MCF 10A (cell line): ENCODE data around the gene MORN1. TPM values are rescaled to one million over a fixed set of nuclear protein-coding genes. Genes with fewer than 3 reads are reported as not detected.

Experiments used
- BruUV-seq: library from RNA; stranded (reverse); fragments of 400-500 nt; replicated peaks from 2 replicates; lab custom pipeline; 2021; lab: Mats Ljungman, UMichigan
- CTCF ChIA-PET: fragments of 300-600 bp; sonication (Branson Sonifier 250); formaldehyde crosslinking; extraction: SDS; loops from one replicate; lab custom pipeline; 2021; ENCODE audit warnings: antibody characterized with exemption, inconsistent platforms; lab: Yijun Ruan, JAX
- POLR2A ChIA-PET: fragments of 300-600, 350-650 bp; sonication (Branson Sonifier 250); formaldehyde crosslinking; extraction: SDS; loops from one replicate; lab custom pipeline; 2020; ENCODE audit warnings: antibody characterized with exemption, inconsistent platforms; lab: Yijun Ruan, JAX
- DNase-seq: peaks from one replicate; pipeline ENCODE4 v3.0.0-alpha.2; 2018; ENCODE audit not compliant: unreplicated experiment
- H3K27ac Mint-ChIP-seq: one replicate; pipeline ENCODE4 v1.8.0; 2022; ENCODE audit warnings: mild to moderate bottlenecking, low read depth, mixed read lengths; ENCODE audit not compliant: unreplicated experiment
- H3K27me3 Mint-ChIP-seq: one replicate; pipeline ENCODE4 v1.8.0; 2022; ENCODE audit warnings: mixed read lengths; ENCODE audit not compliant: insufficient read depth, unreplicated experiment
- H3K36me3 Mint-ChIP-seq: one replicate; pipeline ENCODE4 v1.8.0; 2022; ENCODE audit warnings: mild to moderate bottlenecking, moderate library complexity, mixed read lengths; ENCODE audit not compliant: insufficient read depth, unreplicated experiment
- H3K4me1 Mint-ChIP-seq: one replicate; pipeline ENCODE4 v1.8.0; 2022; ENCODE audit warnings: mixed read lengths; ENCODE audit not compliant: insufficient read depth, unreplicated experiment
- H3K4me3 Mint-ChIP-seq: one replicate; pipeline ENCODE4 v1.8.0; 2022; ENCODE audit warnings: mild to moderate bottlenecking, moderate library complexity, mixed read lengths; ENCODE audit not compliant: unreplicated experiment
- H3K9me3 Mint-ChIP-seq: one replicate; pipeline ENCODE4 v1.8.0; 2022; ENCODE audit warnings: mixed read lengths; ENCODE audit not compliant: unreplicated experiment
- intact Hi-C: fragments of 100-400 bp; cut with micrococcal nuclease; formaldehyde crosslinking; loops from 2 replicates; pipeline ENCODE4 v1.14.1; 2022
- total RNA-seq: library from RNA; stranded (reverse); gene quantifications from 2 replicates; pipeline ENCODE4 v1.2.3, GENCODE V29; 2022
- TF ChIP-seq, protein P1 (sequence below): fragments of 200-600 bp; IDR thresholded peaks from one replicate; pipeline ENCODE4 v1.8.0; 2022; ENCODE audit warnings: antibody characterized with exemption, mild to moderate bottlenecking; ENCODE audit not compliant: unreplicated experiment

MORN1 gene
- total RNA-seq, 1 experiment from 2014 or later, result 19.4 TPM

DNA sequence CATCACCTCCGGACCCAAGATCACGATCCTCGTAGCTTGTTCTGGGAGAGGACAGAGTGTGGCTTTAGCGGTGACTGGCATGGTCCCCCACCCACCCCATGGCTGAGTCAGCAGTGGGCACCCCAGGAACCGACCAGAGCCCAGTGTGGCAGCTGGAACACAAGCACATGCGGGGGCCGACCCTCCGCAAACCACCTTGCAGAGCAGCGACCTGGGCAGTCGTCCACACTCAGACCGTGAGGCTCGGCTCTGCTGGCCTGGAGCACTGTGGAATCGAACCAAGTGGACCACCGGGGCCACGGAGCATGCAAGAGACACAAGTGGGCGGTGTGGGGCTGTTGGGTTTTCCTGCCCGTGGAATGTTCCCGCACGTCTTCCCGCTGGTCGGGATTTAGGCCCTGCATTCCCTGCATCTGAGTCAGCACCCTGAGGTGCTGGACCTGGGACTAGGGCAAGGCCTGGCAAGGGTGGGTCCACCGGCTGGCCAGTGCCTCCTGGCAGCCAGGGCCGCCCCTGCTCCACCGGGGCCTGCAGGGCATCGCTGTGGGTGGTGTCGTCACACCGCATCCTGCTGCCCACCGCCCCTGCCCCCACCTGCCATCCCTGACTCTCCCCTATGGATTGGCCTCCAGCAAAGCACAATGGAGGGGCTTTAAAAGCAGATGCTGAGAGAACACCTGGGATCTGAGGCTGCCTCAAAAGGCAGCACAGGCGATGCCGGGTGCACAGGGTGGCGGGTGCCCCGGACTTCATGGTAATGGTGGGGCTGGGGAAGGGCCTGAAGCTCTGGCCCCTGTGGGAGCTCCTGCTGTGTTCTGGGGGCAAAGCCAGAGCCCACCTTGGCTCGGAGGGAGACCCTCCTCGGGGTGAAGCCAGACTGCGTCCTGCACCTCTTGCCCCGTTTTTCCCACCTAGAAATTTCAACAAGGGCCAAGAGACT lies 18.5 kb downstream of the MORN1 start:
- Mint-ChIP-seq H3K9me3 (no peaks in the 10 kb centered on the region), H3K36me3 (peaks cover 17% of the 10 kb centered on the region), H3K4me1 (no peaks in the 10 kb centered on the region), H3K27me3 (no peaks in the 10 kb centered on the region), H3K4me3 (no peak overlapping the region), H3K27ac (no peak overlapping the region)
- DNase-seq, result peak; percentile 20
- no TSS peak for BruUV-seq
- intact Hi-C loops, result no loop called here
- CTCF ChIA-PET, result interaction anchor here (0.6 to 1.0 kb wide), 2 partner anchors 8 to 169 kb away, joined by 3 to 5 read pairs; no protein-coding TSS in a partner anchor
- POLR2A ChIA-PET, result no interaction called here
- TF ChIP-seq, protein P1, sequence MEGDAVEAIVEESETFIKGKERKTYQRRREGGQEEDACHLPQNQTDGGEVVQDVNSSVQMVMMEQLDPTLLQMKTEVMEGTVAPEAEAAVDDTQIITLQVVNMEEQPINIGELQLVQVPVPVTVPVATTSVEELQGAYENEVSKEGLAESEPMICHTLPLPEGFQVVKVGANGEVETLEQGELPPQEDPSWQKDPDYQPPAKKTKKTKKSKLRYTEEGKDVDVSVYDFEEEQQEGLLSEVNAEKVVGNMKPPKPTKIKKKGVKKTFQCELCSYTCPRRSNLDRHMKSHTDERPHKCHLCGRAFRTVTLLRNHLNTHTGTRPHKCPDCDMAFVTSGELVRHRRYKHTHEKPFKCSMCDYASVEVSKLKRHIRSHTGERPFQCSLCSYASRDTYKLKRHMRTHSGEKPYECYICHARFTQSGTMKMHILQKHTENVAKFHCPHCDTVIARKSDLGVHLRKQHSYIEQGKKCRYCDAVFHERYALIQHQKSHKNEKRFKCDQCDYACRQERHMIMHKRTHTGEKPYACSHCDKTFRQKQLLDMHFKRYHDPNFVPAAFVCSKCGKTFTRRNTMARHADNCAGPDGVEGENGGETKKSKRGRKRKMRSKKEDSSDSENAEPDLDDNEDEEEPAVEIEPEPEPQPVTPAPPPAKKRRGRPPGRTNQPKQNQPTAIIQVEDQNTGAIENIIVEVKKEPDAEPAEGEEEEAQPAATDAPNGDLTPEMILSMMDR, result no peak

DNA sequence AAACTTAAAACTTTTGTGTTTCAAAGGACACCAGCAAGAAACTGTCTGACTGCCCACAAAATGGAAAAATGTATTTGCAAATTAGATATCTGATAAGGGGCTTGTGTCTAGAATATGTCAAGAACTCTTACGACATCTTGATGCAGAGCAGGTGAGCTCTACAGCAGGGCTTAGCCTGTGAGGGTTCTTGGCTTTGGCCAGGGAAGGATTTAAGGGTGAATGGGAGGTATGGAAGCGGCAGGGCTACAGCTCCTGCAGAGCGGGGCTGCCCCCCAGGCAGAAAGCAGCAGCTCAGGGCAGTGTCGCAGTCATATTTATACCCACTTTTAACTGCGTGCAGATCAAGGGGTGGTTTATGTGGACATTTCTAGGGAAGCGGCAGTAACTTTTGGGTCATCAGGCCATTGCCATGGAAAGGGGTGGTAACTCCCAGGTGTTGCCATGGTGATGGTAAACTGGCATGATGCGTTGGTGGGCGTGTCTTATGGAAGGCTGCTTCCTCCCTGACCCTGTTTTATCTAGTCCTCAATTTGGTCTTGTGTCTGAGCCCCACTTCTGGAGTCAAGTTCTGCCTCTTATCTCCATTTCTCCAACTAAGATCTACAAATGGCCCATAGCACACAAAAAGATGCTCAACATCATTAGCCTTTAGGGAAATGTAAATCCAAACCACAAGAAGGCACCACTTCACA lies 23.2 kb downstream of the MORN1 start:
- intact Hi-C loops, result no loop called here
- CTCF ChIA-PET, result no interaction called here
- Mint-ChIP-seq H3K27ac (no peak overlapping the region), H3K36me3 (peaks cover 16% of the 10 kb centered on the region), H3K27me3 (no peaks in the 10 kb centered on the region), H3K4me3 (no peak overlapping the region), H3K9me3 (no peaks in the 10 kb centered on the region), H3K4me1 (no peaks in the 10 kb centered on the region)
- TF ChIP-seq, protein P1, result no peak
- no peak for DNase-seq
- POLR2A ChIA-PET, result no interaction called here
- no TSS peak for BruUV-seq

DNA sequence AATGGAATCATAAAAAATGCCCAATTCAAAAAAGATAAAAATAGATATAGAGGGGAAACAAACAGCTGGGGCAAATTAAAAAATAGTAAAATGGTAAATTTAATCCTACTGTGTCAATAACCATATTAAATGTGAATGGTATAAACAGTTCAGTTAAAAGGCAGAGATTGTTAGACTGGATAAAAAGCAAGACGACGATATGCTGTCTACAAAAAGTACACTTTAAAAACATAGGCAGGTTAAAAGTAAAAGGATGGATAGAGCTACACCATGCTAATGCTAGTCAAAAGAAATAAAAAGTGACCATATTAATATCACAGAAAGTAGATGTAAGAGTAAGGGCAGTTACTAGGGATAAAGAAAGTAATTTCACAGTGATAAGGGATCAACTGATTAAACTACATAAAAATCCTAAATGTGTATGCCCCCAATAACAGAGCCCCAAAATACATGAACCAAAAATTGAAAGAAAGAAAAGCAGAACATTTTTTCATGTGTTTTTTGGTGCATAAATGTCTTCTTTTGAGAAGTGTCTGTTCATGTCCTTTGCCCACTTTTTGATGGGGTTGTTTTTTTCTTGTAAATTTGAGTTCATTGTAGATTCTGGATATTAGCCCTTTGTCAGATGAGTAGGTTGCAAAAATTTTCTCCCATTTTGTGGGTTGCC lies 27.4 kb downstream of the MORN1 start:
- POLR2A ChIA-PET, result no interaction called here

More for the DNA sequence above, 27.4 kb downstream of the MORN1 start:
- H3K27ac Mint-ChIP-seq, result no peak overlapping the region
- no peaks in the 10 kb centered on the region for H3K36me3 Mint-ChIP-seq
- peaks cover 6% of the 10 kb centered on the region for H3K4me1 Mint-ChIP-seq
- no peak for DNase-seq
- CTCF ChIA-PET, result interaction anchor here (1.4 kb wide), 1 partner anchor 17 kb away, joined by 5 read pairs; no protein-coding TSS in a partner anchor
- TF ChIP-seq, protein P1, result no peak
- H3K4me3 Mint-ChIP-seq, result no peak overlapping the region
- no TSS peak for BruUV-seq
- no peaks in the 10 kb centered on the region for H3K27me3 Mint-ChIP-seq
- H3K9me3 Mint-ChIP-seq, result peaks cover 13% of the 10 kb centered on the region
- intact Hi-C loops, result no loop called here
